Vagina (tissue), 2 donors: ENCODE measurements around the gene SPDYA.

Experiments
- POLR2AphosphoS5 ChIP-seq, 2 donors: sonication (generic); formaldehyde crosslinking; IDR thresholded peaks; one replicate each; pipeline ENCODE4 v1.9.0; 2017; ENCODE audit warnings: antibody characterized with exemption in 2 of 2, mild to moderate bottlenecking in 2 of 2, low read depth in 1 of 2; ENCODE audit not compliant: insufficient read depth in 1 of 2
- TF ChIP-seq, protein P1 (sequence below), 3 experiments: fragments of 450-650 bp in 2 of 3; fragments of 200-600 bp in 1 of 3; sonication (generic) in 1 of 3; IDR thresholded peaks; one replicate each; pipeline ENCODE4 v1.5.1; 2017 to 2019; ENCODE audit warnings: antibody characterized with exemption in 3 of 3, mild to moderate bottlenecking in 2 of 3, moderate library complexity in 2 of 3

DNA sequence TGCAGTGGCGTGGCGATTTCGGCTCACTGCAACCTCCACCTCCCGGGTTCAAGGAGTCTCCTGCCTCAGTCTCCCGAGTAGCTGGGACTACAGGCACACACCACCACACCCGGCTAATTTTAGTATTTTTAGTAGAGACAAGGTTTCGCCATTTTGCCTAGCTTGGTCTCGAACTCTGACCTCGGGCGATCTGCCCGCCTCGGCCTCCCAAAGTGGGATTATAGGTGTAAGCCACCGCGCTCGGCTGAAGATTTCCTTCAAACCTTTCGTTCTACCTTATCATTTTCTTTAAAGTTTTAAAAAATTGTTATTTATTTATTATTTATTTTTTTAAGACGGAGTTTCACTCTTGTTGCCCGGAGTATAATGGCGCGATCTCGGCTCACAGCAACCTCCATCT lies 82.9 kb downstream of the SPDYA start:
- TF ChIP-seq, protein P1, sequence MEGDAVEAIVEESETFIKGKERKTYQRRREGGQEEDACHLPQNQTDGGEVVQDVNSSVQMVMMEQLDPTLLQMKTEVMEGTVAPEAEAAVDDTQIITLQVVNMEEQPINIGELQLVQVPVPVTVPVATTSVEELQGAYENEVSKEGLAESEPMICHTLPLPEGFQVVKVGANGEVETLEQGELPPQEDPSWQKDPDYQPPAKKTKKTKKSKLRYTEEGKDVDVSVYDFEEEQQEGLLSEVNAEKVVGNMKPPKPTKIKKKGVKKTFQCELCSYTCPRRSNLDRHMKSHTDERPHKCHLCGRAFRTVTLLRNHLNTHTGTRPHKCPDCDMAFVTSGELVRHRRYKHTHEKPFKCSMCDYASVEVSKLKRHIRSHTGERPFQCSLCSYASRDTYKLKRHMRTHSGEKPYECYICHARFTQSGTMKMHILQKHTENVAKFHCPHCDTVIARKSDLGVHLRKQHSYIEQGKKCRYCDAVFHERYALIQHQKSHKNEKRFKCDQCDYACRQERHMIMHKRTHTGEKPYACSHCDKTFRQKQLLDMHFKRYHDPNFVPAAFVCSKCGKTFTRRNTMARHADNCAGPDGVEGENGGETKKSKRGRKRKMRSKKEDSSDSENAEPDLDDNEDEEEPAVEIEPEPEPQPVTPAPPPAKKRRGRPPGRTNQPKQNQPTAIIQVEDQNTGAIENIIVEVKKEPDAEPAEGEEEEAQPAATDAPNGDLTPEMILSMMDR (IDR thresholded peaks at IDR 0.05), result no peak
- no peak for TF ChIP-seq POLR2AphosphoS5 (IDR thresholded peaks at IDR 0.05; ENCODE audit: insufficient read depth in 1 of 2, low read depth in 1 of 2)
